NCI-H526 treated with DMSO at 0.1 percent for 48 hours (cell line): ENCODE measurements around the gene CLK3.
"Not testable (repeated sequence)": the region's sequence is repeated elsewhere in the genome, so short reads cannot be mapped to it uniquely, and the experiment has no call there.

Experiments
- DNase-seq: peaks from one replicate; lab custom pipeline; 2025; lab: John Stamatoyannopoulos, UW

The CLK3 gene

DNA sequence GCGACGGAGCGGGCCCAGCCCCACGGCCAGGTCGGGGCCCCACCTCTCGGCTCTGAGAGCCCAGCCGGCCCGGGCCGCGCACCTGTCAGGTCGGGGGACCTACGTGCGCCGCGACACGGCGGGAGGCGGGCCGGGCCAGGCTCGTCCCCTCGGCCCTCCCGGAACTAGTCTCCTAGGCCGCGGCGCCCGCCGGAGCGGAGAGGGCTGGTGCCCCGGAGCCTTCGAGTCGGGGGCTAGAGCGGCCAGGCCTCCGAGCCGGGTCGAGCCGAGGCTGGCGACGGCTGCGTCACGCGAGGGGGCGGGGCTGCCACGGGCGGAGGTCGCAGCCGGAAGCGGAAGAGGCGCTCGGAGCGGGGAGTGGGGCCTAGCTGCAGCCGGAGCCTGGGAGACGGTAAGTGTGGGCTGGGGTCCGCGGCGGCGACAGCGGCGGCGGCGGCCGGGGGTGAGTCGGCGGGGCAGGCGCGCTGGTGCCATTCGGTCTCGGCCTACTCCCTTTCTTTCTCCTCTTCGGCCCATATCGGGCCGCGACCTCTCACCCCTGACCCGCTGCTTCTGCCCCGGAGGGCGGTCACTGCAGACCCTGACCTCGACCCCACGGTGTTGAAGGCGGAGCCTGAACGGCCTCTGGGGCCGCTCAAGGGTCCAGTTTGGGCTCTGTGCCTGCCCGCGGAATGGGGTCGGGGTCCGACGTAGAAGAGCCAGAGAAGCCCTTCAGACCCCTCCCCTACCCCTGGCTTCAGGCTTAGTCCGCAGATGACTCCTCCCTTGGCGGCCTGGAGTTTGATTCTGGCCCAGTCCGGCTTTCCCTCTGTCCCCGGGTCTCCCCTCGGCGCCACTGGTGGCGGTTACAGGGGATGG lies at the start of gene CLK3:
CLK3 (plus strand) TSS at position 329 of the 858 bp plus-strand sequence. CDS start 3,361 bp downstream, outside the sequence.
- DNase-seq = peak; percentile 85

DNA sequence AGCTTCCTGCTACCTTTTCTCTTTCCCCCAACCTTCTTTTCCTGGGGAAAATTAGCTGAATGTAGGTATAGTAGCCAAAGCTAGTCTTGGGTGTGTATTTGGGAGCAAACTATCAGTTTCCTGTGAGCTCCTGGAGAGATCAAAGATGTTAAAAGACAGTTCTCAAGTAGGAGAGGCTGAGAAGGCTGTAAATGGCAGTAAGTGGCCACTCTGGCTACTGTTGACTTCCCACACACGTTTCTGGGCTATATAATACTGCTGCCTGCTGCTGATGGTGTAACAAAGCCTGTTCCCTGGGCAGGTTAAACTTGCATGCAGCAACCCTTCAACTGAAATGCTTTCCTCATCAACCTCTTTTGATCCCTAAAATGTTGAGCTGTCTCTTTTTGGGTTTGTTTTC lies 47.0 kb upstream of the CLK3 start:
- DNase-seq = no peak

DNA sequence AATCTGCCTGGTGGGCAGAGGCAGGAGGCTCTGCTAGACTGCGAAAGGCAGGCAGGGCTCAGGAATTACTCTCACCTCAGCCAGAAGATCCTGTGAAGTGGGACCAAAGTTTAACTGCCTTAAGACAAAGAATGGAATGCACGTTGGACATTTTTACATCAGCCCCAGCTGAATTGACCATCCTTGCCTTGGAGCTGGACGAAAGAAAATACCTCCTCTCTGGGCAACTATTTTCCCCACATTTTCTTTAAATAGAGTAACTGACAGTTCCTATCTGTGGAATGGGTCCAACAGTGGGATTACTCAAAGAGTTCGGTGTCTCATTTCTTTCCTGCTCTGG lies 45.9 kb upstream of the CLK3 start:
- no peak for DNase-seq

DNA sequence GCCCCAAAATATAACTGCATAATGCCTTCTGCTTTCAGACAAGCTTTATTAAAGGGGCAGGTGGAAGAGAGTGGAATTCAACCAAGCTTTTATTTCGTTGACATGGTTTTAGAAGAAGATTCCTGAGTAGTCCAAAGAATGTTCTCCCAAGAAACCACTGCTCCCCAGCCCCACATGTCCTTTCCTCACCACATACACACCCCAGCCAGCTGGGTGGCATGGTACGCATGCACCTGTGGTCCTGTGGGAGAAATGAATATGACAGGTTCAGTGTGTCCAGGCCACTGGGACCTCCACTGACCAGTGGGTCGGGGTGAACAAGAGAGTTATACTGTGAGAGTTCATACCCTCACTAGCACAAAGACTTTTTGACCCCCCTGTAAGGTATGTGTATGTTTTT lies 44.4 kb upstream of the CLK3 start:
- DNase-seq = no peak

DNA sequence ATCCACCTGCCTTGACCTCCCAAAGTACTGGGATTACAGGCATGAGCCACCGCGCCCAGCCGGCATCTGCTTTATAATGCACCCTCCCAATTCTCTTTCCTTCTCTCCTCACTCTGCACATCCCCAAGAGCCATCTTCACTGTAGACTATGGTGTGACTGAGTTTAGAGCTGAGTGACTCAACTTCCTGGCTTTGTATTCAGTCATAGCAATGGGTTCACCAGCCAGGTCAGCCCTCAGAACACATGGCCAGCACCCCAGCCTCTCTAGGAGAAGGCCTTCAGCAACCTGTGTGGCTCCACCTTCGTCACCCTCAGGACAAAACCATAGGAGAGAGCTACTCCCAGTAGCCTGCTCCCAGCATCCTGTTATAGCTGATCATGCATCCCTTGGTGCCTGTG lies 41.6 kb upstream of the CLK3 start:
- no peak for DNase-seq

DNA sequence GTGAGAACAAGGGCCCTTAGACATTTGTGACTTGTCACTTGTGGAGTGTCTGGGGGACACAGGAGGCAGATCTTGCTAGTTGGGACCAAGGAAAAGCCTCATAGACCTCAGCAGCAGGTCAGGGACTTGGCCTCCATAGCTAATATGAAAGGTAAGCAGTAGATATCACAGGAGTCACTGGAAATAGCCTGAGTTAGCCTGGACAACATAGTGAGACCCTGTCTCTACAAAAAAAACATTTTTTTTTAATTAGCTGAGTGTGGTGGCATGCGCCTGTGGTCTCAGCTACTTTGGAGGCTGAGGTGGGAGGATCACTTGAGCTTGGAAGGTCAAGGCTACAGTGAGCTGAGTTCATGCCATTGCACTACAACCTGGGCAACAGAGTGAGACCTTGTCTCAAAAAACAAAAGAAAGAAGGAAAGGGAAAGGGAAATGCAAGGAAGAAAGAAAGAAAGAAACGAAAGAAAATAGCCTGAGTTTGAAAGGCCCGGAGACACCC lies 37.1 kb upstream of the CLK3 start:
- DNase-seq = no peak

DNA sequence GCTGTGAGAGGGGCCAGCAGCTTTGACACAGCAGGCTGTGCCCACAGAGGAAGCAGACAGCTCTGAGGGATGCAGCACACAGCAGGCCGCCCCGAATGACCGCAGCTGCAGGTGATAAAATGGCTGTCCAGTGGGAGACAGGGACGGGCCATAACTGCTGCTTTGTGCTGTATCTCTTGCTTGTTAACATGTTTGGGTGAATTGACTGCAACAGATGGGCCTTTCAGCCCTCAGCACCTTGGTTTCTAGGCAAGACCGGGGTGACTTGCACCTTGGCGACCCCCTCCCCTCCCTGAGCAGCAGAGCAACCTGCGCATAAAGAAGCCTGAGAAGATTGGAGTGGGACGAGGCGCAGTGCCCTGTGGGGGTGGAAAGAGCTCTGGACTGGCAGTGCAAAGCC lies 36.6 kb upstream of the CLK3 start:
- DNase-seq = no peak

DNA sequence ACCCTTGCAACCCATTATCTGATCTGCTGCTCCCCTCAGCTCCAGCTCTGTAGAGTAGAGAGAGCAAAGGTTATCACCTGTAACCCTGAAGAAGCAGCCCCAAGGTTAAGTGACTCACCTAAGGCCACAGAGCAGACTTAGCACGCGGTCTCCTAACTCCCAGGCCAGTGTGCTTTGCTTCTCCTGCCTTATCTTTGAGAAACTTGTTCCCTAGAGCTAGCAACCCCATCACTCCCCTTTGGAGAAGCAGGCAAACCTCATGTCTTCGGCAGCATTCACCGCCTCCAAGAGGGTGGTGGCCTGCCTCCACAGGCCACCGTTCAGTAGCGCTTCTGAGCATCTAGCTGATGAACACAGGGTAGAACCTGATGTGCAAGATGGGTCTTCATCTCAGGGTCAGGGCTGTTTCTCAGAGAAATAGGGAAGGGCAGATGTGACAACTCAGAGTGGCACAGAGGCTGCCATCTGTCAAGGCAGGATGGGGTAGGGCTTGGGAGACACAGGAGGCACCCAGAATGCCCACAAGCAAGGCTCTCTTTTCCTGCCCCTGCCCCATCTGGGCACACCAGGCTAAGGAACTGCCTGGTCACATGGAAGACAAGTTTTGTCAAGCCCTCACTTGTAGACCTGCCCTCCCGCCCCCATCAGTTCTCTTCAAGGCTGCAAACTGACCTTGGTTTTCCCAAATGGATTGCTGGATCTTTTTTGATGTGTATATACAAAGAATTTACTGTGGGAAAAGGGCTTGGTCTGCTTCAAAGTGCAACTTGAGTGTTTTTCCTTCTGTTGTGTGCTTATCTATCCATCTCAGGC lies 34.9 kb upstream of the CLK3 start:
- no peak for DNase-seq

DNA sequence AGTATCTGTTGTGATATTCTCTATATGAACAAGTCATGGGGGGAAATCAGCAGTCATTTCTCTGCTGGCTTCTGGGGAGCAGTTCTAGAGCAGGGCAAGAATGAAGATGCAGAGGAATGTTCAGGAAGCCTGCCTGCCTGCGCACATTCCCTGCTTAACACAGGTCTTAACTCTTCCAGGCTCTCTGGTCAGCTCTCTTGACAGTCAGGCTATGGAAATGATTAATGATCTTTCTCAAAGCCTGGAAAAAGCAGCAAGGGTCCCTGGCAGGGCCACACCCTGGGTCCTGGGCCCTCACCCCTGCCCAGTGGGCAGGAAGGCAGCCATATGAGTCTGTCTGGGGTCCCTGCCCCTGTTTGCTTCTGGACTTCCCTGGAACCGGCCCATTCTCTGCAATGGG lies 31.4 kb upstream of the CLK3 start:
- no peak for DNase-seq

DNA sequence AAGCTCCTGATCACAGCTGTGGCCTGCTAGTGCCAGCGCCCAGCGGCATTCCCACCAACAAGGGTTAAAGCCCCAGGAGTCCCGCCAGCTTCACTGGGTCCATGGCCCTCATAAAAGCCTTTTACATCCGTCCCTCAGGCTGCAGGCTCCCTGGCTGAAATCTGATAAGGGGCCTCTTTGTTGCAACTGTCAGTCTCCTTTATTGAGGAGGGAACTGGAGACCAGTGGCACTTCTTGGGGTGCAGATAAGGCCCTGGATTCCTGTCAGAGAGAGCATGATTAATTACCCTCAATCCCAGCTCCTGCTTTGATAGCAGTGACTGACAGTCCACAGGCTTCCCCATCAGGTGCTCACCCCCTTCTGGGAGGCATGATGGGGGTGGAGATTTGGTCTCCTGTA lies 30.9 kb upstream of the CLK3 start:
- no peak for DNase-seq

DNA sequence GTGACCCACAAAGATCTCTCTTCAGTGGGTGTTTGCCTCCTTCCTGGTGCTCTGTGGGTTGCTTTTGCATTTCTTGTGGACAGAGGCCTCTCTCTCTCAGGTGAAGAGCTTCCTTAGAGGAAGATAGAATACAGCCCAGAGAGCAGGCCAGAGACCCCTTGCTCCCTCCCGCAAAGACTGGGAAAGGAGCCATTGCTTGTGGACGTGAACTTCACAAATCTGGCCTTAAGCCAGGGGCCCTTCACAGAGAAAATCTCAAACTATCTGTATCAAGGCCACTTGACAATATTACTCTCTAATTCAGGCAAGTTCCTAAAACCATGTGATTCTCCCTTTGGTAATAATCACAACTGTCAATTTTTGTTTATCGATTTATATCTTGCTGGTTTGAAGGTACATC lies 30.4 kb upstream of the CLK3 start:
- no peak for DNase-seq

DNA sequence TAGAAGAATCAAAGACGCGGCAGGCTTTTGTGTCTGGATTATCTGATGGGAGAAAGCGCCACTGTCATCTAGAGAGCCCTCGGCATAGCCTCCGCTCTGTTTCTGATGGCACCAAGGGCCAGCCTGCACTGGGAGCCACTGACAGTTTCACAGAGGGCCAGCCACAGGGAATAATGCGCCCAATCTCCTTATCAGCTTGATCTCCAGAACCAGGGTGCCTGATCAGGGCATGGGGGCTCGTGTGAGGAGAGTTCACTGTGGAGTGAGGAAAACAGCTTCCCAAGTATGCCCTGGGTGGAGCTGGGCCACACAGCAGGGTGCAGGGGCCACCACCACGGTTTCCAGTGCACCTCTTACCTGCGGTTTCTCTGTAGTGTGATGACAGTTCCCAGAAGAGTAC lies 29.8 kb upstream of the CLK3 start:
- no peak for DNase-seq

DNA sequence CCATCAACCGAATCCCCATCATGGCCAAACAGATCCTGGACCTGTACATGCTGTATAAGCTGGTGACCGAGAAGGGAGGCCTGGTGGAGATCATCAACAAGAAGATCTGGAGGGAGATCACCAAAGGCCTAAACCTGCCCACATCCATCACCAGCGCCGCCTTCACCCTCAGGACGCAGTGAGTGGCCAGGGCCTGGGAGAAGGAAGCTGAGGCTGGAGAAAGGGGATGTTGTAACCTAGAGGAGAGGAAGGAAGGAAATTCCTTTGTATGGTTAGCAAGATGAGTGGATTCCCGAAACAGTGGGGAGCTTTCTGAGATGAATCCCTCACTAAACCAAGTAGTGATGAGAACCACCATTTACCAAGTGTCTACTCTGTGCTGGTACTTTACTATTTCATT lies 25.8 kb upstream of the CLK3 start:
- no peak for DNase-seq

DNA sequence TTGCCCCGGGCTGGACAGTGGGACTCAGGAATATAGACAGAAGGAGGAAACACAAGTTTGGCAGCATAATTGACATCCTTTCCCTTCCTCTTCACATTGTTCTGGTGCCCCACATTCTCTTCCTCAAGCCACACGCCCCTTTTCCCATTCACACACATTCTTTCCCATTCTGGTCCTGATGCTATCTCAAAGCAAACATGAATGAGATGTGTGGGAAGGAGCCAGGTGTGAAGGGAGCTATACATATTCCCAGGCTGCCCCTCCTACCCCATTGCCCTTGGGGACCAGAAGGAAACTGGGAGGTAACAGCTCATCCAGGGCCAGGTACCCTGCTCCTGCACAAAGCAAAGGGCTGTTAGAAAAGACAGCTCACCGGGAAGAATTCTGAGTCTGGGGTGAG lies 23.4 kb upstream of the CLK3 start:
- no peak for DNase-seq

DNA sequence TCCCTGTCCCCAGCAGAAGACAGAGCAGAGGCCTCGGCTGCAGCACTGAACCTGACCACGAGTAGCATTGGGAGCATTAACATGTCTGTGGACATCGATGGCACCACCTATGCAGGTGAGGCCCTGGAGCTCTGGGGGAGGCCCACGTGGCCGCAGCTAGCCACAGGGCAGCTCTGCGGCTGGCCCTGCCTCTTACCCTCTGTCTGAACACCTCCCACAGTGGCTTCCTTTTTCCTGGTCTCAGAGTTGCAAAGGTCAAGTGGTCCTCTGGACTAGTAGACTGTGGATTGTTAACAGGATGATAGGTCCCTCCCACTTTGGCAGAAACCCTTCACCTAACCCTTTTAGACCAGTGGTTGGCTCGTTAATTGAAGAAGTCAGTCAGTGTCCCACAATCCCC lies 22.5 kb upstream of the CLK3 start:
- DNase-seq = no peak

DNA sequence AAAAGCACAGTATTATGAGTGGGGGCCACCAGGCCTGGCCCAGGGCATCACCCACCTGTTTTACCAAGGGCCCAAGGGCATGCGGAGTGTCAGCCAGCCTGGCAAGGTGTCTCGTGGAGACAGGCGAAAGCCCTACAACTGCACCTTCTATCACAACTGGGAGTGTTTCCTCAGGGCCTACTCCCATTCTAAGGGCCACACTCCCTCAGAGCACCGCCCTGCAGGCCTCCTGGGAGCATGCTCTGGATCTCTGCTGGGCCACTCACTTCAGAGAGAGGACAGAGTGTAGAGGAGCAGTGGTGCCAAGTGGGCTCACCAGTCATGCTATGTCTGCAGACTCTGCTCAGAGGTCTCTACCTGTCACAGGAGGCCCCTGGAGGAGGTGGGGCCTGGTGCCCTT lies 21.2 kb upstream of the CLK3 start:
- no peak for DNase-seq

DNA sequence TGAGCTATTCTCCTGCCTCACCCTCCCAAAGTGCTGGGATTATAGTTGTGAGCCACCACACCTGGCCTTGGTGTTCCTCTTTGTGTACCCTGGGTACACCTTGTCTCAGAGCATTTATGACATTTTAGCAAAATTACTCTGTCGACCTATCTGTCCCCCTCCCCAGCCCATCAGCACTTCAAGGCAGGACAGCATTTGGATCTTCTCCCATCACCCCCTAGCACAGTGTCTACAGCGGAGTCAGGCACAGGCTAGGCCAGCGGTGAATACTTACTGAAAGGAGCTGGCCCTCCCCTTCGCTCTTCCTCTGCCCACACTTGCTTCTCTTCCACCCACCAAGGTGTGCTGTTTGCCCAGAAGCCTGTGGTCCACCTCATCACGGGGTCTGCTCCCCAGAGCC lies 20.4 kb upstream of the CLK3 start:
- DNase-seq = no peak

DNA sequence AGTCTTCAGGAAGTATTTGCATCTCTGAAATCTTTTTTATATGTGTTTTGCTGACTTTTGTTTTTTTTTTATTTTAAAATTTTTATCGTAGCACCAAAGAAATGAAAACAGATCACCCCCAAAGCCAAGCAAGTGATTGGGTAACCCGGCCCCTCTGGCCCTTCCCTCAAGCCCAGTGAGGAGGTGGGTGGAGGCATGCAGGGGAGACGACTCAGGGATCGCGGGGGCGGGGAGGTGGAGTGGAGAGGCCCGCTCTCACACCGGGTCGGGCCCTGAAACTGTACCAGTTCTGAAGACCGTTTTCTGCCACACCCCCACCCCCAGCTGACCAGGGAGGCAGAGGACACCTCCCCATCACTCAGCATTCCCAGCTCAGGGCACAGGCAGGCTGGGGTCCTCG lies 18.9 kb upstream of the CLK3 start:
- not testable (repeated sequence) for DNase-seq

DNA sequence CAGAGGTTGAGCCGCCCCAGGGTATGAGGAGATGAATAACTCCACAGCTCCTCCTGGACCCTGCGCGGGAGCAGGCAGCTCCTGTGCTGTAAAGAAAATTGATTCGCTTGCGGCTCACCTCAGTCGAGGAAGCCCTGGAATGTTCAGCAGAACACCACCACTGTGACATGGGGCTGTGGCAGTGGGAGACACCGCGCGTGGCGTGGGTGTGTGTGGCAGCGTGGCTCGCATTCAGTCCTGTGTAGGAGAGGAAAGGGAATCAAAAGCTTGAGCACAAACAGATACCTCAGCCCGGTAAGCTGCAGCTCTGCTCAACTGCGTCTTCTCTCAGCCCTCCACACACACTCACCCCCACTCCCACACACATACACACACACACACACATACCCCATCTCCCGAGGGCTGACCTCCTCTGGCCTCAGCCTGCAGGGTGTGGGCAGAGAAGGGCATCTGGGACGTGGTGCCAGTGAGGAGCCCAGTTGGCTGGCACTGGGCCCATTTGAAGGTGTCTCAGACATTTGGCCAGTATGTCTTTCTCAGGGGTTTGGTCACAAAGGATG lies 18.4 kb upstream of the CLK3 start:
- not testable (repeated sequence) for DNase-seq

DNA sequence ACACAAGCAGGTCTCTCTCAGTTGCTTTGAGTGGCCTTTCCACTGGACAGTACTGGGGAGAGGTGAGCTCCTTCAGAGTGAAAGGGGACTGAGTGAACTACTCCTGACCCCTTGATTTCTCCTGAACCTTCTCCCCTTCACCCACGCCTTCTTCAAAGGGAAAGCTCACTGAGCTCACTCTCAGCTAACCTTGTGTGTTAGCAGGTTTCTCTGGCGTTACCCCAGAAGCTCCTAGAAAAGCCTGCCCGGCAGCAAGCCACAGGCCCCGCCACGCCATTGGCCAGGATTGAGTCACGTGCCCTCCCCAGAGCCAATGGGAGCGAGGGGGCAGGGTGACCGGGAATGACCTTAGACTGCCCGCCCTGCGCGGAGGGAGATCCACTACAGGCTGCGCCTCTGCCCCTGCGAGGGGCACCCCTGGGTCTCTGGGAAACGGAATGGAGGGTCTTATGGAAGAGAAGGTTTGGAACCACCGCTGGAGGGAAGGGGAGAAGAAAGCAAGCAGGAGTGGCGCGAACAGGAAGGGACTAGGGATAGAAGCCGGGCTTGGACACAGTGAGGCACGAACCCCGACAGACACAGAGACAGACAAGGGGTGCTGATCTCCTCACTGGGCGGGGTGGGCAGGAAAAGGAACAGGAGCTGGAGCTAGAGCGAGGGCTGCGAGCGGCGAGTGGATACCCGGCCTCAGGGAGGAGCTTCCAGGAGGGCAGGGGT lies 17.4 kb upstream of the CLK3 start:
- peak; percentile 82 for DNase-seq

DNA sequence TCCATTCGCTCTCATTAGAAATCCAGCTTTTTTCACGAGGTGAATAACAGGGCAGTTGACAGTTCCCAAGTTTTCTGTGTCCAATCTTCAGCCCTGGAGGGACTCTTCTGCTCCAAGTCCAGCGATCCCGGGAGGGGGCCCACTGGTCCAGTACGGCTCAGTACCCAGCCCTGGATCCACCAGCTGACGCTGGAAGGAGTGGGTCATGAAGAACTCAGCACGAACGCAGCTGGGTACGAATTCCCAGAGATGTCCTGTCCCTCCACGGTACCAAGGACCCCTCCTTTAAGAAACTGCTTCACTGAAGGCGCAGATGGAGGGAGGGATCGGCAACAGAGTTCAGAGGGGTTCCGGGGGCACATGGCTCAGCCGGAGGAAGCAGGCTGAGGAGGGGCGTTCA lies 16.5 kb upstream of the CLK3 start:
- DNase-seq = no peak

DNA sequence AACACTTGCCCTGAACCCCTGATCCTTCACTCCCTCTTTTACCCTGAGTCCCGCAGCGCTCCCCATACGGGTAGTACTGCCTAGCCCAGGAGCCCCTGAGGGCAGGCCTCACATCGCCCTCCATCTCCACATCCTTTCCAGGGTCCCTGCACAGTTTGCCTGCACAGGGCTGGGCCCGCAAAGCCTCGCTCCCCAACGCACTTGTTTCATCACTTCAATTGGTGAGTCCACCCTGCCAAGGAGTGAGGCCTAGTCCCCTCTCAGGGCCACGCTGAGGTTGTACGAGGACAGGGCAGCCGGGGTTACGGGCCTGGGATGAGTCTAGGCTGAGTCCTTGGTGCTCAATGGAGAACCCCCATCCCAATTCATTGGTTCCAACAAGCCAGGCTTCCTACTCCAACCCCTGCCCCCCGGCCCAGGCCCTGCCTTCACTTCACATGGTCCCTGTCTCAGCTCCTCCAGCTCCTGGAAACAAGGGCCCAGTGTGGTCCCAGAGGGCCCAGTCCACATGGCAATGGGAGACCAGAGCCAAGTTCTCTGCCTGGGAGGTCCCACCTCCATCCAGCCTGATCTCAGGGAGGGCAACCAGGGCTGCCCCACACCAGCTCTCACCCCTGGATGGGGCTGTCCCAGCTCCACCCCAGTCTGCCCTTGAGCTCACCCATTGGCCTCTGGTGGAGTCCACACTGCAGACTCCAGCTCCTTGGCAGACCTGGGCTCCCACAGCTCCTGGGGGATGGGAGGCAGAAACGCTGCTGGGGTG lies 12.4 kb upstream of the CLK3 start:
- DNase-seq = no peak
